DND-41 (cell line): ENCODE data around the gene POU2F3.

Source experiments
- CTCF ChIP-seq: IDR thresholded peaks from 2 replicates; pipeline ENCODE4 v1.5.1; 2012; ENCODE audit warnings: borderline replicate concordance, low read length, moderate library complexity, mild to moderate bottlenecking; ENCODE audit not compliant: poor library complexity, severe bottlenecking; ENCODE audit errors: extremely low read depth
- EZH2 ChIP-seq: IDR thresholded peaks from 3 replicates; pipeline ENCODE4 v1.6.1; 2012; ENCODE audit warnings: borderline replicate concordance, low read depth, mild to moderate bottlenecking, moderate library complexity, low read length, inconsistent platforms; ENCODE audit not compliant: severe bottlenecking

GRCh38 chr11:120281143-120281795 lies 41.3 kb downstream of the POU2F3 start:
- no peak for TF ChIP-seq EZH2
- no peak for TF ChIP-seq CTCF
